Uterus (tissue), 2 donors: ENCODE measurements around the gene SLC16A1.

Experiments used
- POLR2A ChIP-seq, 2 donors: fragments of 450-650 bp; IDR thresholded peaks; one replicate each; pipeline ENCODE4 v1.6.1; 2016; ENCODE audit warnings: antibody characterized with exemption in 2 of 2, mild to moderate bottlenecking in 1 of 2, moderate library complexity in 1 of 2
- TF ChIP-seq, protein P1 (sequence below), 4 experiments: fragments of 200-600 bp in 2 of 4; fragments of 450-650 bp in 2 of 4; sonication (generic) in 2 of 4; IDR thresholded peaks; one replicate each; pipeline ENCODE4 v1.5.1; 2016 to 2019; ENCODE audit warnings: antibody characterized with exemption in 4 of 4, mild to moderate bottlenecking in 2 of 4, moderate library complexity in 1 of 4

- TF ChIP-seq, protein P1, sequence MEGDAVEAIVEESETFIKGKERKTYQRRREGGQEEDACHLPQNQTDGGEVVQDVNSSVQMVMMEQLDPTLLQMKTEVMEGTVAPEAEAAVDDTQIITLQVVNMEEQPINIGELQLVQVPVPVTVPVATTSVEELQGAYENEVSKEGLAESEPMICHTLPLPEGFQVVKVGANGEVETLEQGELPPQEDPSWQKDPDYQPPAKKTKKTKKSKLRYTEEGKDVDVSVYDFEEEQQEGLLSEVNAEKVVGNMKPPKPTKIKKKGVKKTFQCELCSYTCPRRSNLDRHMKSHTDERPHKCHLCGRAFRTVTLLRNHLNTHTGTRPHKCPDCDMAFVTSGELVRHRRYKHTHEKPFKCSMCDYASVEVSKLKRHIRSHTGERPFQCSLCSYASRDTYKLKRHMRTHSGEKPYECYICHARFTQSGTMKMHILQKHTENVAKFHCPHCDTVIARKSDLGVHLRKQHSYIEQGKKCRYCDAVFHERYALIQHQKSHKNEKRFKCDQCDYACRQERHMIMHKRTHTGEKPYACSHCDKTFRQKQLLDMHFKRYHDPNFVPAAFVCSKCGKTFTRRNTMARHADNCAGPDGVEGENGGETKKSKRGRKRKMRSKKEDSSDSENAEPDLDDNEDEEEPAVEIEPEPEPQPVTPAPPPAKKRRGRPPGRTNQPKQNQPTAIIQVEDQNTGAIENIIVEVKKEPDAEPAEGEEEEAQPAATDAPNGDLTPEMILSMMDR (IDR thresholded peaks at IDR 0.05) = no peak
- no peak for TF ChIP-seq POLR2A (IDR thresholded peaks at IDR 0.05)
These were observed 86.1 kb downstream of the SLC16A1 start for GRCh38 chr1:112869895-112870294.
